Measurements from ENCODE around the gene ATRIP. TPM values are rescaled to one million over a fixed set of nuclear protein-coding genes. Genes with fewer than 3 reads are reported as not detected.

ATRIP gene
- total and polyA plus RNA-seq, 10 of the 15 experiments (the other 5 are each of a cell fraction or from before 2014, with no cell fraction given) = 1.4 to 16.0 (median 10.1) TPM

DNA sequence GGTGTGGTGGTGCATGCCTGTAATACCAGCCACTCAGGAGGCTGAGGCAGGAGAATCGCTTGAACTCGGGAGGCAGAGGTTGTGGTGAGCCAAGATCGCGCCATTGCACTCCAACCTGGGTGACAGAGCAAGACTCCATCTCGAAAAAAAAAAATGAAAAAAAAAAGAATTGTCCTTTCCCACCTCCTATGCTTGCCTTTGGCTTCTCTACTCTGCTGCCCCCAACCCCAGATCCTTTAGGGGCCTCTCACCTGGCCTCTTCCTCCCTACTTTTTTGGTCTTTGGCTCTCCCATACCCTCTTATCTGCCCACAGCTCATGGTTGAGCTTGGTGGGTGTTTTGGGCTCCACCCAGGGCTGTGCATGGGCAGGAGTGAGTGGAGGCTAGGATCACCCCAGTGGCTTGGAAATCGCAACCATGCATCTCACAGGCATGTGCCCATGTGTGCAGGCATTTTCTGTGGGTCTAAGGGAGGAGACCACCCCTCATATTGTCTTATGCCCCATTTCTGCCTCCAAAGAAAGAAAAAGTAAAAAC is 59.5 kb downstream of the ATRIP start (continued):
- TF ChIP-seq, protein P1, sequence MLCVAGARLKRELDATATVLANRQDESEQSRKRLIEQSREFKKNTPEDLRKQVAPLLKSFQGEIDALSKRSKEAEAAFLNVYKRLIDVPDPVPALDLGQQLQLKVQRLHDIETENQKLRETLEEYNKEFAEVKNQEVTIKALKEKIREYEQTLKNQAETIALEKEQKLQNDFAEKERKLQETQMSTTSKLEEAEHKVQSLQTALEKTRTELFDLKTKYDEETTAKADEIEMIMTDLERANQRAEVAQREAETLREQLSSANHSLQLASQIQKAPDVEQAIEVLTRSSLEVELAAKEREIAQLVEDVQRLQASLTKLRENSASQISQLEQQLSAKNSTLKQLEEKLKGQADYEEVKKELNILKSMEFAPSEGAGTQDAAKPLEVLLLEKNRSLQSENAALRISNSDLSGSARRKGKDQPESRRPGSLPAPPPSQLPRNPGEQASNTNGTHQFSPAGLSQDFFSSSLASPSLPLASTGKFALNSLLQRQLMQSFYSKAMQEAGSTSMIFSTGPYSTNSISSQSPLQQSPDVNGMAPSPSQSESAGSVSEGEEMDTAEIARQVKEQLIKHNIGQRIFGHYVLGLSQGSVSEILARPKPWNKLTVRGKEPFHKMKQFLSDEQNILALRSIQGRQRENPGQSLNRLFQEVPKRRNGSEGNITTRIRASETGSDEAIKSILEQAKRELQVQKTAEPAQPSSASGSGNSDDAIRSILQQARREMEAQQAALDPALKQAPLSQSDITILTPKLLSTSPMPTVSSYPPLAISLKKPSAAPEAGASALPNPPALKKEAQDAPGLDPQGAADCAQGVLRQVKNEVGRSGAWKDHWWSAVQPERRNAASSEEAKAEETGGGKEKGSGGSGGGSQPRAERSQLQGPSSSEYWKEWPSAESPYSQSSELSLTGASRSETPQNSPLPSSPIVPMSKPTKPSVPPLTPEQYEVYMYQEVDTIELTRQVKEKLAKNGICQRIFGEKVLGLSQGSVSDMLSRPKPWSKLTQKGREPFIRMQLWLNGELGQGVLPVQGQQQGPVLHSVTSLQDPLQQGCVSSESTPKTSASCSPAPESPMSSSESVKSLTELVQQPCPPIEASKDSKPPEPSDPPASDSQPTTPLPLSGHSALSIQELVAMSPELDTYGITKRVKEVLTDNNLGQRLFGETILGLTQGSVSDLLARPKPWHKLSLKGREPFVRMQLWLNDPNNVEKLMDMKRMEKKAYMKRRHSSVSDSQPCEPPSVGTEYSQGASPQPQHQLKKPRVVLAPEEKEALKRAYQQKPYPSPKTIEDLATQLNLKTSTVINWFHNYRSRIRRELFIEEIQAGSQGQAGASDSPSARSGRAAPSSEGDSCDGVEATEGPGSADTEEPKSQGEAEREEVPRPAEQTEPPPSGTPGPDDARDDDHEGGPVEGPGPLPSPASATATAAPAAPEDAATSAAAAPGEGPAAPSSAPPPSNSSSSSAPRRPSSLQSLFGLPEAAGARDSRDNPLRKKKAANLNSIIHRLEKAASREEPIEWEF (IDR thresholded peaks at IDR 0.05; ENCODE audit: insufficient replicate concordance, low read depth, low read length) = no peak
- TF ChIP-seq, protein P2, sequence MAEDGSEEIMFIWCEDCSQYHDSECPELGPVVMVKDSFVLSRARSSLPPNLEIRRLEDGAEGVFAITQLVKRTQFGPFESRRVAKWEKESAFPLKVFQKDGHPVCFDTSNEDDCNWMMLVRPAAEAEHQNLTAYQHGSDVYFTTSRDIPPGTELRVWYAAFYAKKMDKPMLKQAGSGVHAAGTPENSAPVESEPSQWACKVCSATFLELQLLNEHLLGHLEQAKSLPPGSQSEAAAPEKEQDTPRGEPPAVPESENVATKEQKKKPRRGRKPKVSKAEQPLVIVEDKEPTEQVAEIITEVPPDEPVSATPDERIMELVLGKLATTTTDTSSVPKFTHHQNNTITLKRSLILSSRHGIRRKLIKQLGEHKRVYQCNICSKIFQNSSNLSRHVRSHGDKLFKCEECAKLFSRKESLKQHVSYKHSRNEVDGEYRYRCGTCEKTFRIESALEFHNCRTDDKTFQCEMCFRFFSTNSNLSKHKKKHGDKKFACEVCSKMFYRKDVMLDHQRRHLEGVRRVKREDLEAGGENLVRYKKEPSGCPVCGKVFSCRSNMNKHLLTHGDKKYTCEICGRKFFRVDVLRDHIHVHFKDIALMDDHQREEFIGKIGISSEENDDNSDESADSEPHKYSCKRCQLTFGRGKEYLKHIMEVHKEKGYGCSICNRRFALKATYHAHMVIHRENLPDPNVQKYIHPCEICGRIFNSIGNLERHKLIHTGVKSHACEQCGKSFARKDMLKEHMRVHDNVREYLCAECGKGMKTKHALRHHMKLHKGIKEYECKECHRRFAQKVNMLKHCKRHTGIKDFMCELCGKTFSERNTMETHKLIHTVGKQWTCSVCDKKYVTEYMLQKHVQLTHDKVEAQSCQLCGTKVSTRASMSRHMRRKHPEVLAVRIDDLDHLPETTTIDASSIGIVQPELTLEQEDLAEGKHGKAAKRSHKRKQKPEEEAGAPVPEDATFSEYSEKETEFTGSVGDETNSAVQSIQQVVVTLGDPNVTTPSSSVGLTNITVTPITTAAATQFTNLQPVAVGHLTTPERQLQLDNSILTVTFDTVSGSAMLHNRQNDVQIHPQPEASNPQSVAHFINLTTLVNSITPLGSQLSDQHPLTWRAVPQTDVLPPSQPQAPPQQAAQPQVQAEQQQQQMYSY (CRISPR knock-in tag; IDR thresholded peaks at IDR 0.05) = no peak
- TF ChIP-seq ATF7 (IDR thresholded peaks at IDR 0.05; ENCODE audit: low read depth) (no peak), ZZZ3 (IDR thresholded peaks at IDR 0.05; ENCODE audit: control insufficient read depth, insufficient read length, low read depth) (no peak)

Data from GM12878 (cell line).